Kidney epithelial cell (primary cell): Measurements from ENCODE around the gene HLA-A. TPM values are rescaled to one million over a fixed set of nuclear protein-coding genes. Genes with fewer than 3 reads are reported as not detected.

ENCODE experiments used
- DNase-seq: peaks from one replicate; pipeline ENCODE4 v3.0.0-alpha.2; 2010; ENCODE audit warnings: low read depth
- H3K27me3 ChIP-seq: 2 replicates; pipeline ENCODE4 v1.6.0; 2011; ENCODE audit warnings: low read length; ENCODE audit not compliant: control insufficient read depth, insufficient read depth
- H3K36me3 ChIP-seq: 2 replicates; pipeline ENCODE4 v1.5.1; 2011; ENCODE audit warnings: low read length; ENCODE audit not compliant: control insufficient read depth, insufficient read depth
- H3K4me3 ChIP-seq: 2 replicates; pipeline ENCODE4 v1.5.1; 2011; ENCODE audit warnings: low read depth, mild to moderate bottlenecking, control low read depth, low read length
- CTCF ChIP-seq: IDR thresholded peaks from 2 replicates; pipeline ENCODE4 v1.5.1; 2011; ENCODE audit warnings: mild to moderate bottlenecking, moderate library complexity, low read length, control low read depth, inconsistent platforms; ENCODE audit not compliant: insufficient read depth, poor library complexity, severe bottlenecking
- total RNA-seq: library from RNA; depleted of rRNA; stranded (reverse); fragments of >200 nt; gene quantifications from 2 replicates; pipeline ENCODE4 v1.2.3, GENCODE V29; 2015

HLA-A gene
- total RNA-seq, 1 donor from 2014 or later, result 832 TPM

DNA sequence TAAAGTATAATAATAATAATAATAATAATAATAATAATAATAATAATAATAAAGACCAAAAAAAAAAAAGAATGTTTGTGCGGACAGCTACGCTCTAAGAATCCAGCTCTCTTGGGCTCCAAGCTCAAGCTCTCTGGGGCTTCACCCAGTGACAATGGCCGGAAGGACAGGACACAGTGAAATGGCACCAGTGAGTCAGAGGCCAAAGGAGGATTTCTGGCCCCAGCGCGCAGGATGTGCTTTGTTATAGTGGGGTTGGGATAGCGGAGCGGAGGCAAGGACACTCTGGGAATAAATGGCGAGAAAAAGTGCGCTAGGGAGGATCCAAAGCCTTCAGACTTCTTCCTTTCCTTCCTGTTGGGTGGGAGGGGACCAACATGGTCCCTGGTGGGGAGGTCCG lies 38.2 kb downstream of the HLA-A start:
- peaks cover 2% of the 10 kb centered on the region for H3K27me3 ChIP-seq
- H3K36me3 ChIP-seq, result no peaks in the 10 kb centered on the region
- no peak overlapping the region for H3K4me3 ChIP-seq
- TF ChIP-seq CTCF, result no peak
- DNase-seq, result no peak

GRCh38 chr6:29981211-29981812 lies 39.0 kb downstream of the HLA-A start:
- no peak for DNase-seq
- Histone ChIP-seq H3K36me3 (no peaks in the 10 kb centered on the region), H3K4me3 (no peak overlapping the region), H3K27me3 (no peaks in the 10 kb centered on the region)
- TF ChIP-seq CTCF, result no peak

DNA sequence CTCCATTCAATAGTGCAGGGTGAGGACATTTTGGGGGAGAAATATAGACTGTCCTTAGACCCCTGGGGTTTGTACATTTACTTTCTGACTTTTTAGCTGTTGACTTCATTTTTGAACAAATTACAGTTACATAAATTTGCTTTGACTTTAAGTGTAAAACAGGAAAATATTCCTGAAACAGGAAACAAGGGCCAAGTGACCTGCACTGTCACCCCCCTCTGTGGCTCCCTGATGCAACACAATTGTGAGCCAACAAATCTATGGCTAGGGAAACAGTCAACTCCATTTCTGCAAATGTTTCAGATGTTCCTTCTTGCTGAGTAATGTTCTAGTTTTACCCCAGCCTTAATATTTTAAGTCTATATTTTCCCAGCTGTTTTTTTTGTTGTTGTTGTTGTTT lies 39.8 kb downstream of the HLA-A start:
- TF ChIP-seq CTCF, result no peak
- DNase-seq, result no peak
- no peaks in the 10 kb centered on the region for H3K36me3 ChIP-seq
- H3K4me3 ChIP-seq, result no peak overlapping the region
- H3K27me3 ChIP-seq, result no peaks in the 10 kb centered on the region

DNA sequence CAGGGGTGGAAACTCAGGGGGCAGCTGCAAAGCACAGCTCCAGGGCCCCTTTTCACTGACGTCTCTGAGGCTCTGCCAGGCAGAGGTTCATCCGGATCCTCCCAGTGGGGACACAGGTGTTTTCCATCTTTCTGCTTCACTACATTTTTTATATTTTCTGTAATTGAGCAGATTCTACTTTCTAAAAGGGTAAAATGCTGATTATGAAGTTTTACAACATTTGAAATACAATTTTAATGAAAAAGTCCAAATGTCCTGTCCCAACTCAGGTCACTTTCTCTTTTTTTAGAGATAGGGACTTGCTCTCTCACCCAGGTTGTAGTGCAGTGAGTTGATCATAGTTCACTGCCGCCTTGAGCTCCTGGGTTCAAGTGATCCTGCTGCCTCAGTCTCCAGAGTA lies 41.9 kb downstream of the HLA-A start:
- TF ChIP-seq CTCF, result no peak
- Histone ChIP-seq H3K36me3 (no peaks in the 10 kb centered on the region), H3K27me3 (no peaks in the 10 kb centered on the region), H3K4me3 (no peak overlapping the region)
- no peak for DNase-seq

DNA sequence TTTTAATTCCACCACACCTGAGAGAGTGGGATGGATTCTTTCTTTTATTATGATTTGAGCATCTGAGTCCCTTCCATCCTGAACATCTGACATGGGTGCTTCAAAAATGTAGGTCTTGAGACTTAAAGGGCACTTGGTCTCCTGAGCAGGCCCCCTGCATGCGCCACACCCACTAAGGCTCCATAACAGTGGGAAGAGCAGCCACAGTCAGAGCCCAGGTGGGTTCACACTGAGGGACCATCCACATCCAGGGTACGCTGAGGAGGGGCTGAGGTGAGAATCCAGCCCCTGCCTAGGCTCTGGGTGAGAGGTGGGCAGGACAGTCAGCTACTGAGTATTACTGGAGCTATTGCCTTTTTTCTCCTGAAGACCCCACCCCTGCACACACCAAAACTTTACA lies 42.7 kb downstream of the HLA-A start:
- no peak for TF ChIP-seq CTCF
- H3K4me3 ChIP-seq, result no peak overlapping the region
- no peak for DNase-seq
- H3K27me3 ChIP-seq, result no peaks in the 10 kb centered on the region
- H3K36me3 ChIP-seq, result no peaks in the 10 kb centered on the region

- Histone ChIP-seq H3K4me3 (no peak overlapping the region), H3K27me3 (no peaks in the 10 kb centered on the region), H3K36me3 (no peaks in the 10 kb centered on the region)
- no peak for DNase-seq
- TF ChIP-seq CTCF, result no peak
Observed at GRCh38 chr6:29986179-29986781, 43.9 kb downstream of the HLA-A start.
